GM12864 (cell line): ENCODE data around the gene ARAP3.
A peak's percentile ranks its signal among the peaks of the same experiment; 100 is the strongest.

Experiments used
- DNase-seq: peaks from one replicate; pipeline ENCODE4 v3.0.0-alpha.2; 2011; ENCODE audit warnings: low read depth
- H3K4me3 ChIP-seq: 2 replicates; pipeline ENCODE4 v1.5.1; 2011; ENCODE audit warnings: mild to moderate bottlenecking, low read depth, low read length, control low read depth
- CTCF ChIP-seq: IDR thresholded peaks from 2 replicates; pipeline ENCODE4 v1.5.1; 2011; ENCODE audit warnings: low read depth, mild to moderate bottlenecking, moderate library complexity, low read length, control low read depth, inconsistent platforms; ENCODE audit errors: missing control alignments

ARAP3 gene

GRCh38 chr5:141692533-141692888, 10.5 kb upstream of the ARAP3 start:
- H3K4me3 ChIP-seq = no peak overlapping the region; the same call in 1 of the 2 replicates
- TF ChIP-seq CTCF = no peak
- DNase-seq = no peak

- no peak for DNase-seq
- peak overlapping the region; percentile 23; the same call in 1 of the 2 replicates for H3K4me3 ChIP-seq
- peak; percentile 97 for TF ChIP-seq CTCF
Observed at GRCh38 chr5:141691867-141692532, 10.0 kb upstream of the ARAP3 start.

- no peak for DNase-seq
- H3K4me3 ChIP-seq = no peak overlapping the region
- TF ChIP-seq CTCF = no peak
Observed at GRCh38 chr5:141691286-141691866, 9.3 kb upstream of the ARAP3 start.

- no peak for TF ChIP-seq CTCF
- H3K4me3 ChIP-seq = no peak overlapping the region
- no peak for DNase-seq
Observed at GRCh38 chr5:141686648-141687416, 4.8 kb upstream of the ARAP3 start.

GRCh38 chr5:141685591-141685990, 3.6 kb upstream of the ARAP3 start:
- H3K4me3 ChIP-seq = no peak overlapping the region
- TF ChIP-seq CTCF = no peak
- no peak for DNase-seq

GRCh38 chr5:141683596-141684141, 1.6 kb upstream of the ARAP3 start:
- TF ChIP-seq CTCF = no peak
- no peak for DNase-seq
- H3K4me3 ChIP-seq = no peak overlapping the region
